HG02759 (cell line): ENCODE measurements around the gene FOXB2.
"Not testable (repeated sequence)": the region's sequence is repeated elsewhere in the genome, so short reads cannot be mapped to it uniquely, and the experiment has no call there.

Experiments
- ATAC-seq: cut with Tn5 transposase; IDR thresholded peaks from one replicate; pipeline ENCODE4 v1.9.1; 2021; ENCODE audit warnings: mild to moderate bottlenecking, moderate library complexity; ENCODE audit not compliant: unreplicated experiment

The FOXB2 gene

DNA sequence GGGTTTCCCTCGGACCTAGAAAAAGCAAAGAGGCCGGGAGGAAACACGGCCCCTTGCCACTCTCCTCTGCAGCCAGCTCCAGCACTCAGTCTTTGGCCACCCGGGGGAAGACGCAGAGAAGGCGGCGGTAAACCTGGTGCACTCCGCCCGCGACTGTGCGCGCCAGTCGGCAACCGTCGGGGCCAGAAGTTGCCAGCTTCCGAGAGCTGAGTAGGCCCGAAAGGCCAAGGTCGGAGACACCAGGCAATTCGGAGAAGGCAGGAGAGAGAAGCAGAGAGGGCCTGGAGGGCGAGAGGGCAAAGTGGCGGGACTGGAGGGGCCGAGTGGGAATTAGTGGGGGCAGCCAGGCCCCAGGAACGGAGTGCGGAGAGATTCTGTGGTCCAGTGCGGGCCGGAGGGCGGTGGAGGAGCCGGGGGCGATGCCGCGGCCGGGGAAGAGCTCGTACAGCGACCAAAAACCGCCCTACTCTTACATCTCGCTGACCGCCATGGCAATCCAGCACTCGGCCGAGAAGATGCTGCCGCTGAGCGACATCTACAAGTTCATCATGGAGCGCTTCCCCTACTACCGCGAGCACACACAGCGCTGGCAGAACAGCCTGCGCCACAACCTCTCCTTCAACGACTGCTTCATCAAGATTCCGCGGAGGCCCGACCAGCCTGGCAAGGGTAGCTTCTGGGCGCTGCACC lies at the start of gene FOXB2:
Gene FOXB2, plus strand, starts transcription at position 420 of the 690 bp plus-strand sequence. Its CDS starts 0 bp downstream, at position 420.
- ATAC-seq: no peak

DNA sequence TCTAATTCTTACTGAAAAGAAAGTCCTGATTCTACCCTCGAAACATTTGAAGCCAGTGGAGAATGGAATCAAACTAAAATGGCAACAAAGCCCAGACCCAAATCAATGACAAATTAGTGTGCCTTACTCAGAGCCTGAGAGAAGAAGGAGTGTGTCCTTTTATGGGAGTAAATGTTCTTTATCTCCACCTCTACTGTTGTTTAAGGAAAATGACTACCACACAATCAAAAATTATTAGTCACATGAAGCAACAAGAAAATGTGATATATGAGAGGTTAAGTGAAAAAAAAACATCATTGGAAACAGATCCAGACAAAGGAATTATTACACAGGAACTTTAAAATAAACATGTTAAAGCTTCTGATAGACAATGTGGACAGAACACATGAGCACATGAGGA lies 49.7 kb upstream of the FOXB2 start:
- ATAC-seq: no peak

DNA sequence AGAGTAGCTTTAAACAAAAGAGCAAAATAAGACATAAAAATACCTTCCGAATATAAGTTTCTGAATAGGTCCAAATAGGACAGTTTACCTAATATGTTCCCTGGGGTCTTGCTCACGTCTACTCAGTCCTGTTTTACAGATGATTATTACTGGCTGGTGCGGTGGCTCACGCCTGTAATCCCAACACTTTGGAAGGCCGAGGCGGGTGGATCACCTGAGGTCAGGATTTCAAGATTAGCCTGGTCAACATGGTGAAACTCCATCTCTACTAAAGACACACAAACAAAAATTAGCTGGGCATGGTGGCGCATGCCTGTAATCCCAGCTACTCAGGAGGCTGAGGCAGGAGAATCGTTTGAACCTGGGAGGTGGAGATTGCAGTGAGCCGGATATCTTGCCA lies 40.6 kb upstream of the FOXB2 start:
- not testable (repeated sequence) for ATAC-seq

DNA sequence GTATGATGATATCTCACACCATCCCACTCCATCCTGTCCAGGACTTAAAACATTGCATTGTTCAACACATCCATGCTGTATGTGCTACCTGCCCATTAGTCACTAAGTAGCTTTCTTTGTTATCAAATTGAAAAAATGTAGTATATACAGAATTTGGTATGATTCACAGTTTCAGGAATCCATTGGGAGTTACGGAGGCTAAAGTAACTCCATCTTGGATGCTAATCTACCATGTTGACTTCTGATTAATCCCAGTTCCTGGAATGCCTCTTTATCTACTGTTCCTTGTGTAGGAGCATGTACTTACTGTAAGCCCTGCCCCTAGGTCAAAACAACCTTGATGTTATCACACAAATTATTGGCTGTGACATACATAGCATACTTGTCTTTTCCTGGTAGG lies 38.9 kb upstream of the FOXB2 start:
- no peak for ATAC-seq

DNA sequence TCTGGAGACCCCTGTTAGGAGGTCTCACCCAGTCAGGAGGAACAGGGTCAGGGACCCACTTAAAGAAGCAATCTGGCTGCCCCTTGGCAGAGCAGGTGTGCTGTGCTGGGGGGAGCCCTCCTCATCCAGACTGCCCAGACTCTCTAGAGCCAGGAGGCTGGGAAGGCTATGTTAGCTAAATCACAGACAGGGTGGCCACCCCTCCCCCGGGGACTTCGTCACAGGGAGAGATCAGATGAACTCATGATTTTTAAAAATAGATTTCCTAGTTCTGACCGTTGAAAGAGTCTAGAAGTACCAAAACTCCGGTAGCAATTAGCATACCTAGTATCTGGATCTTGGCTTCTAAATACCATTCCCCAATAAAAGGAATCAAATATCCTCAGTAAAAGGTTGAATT lies 35.0 kb upstream of the FOXB2 start:
- no peak for ATAC-seq

DNA sequence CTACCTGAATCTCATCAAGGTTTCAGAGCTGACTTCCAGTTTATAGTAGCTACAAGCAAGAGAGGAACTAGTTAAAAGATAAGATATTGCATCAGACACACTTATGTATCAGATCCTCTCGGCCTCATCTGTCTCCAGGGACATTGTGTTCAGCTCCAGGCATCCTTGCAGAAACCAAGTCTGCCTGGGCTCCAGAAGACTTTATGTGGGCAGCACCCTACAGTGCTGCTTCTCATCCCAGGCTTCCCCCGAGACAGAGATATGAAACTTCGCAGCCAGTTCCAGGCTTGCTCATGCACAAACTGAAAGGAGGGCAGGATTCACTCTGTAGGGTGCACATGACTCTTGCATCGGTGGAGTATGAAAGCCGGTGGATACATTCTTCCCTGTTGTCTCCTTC lies 33.9 kb upstream of the FOXB2 start:
- ATAC-seq: no peak

DNA sequence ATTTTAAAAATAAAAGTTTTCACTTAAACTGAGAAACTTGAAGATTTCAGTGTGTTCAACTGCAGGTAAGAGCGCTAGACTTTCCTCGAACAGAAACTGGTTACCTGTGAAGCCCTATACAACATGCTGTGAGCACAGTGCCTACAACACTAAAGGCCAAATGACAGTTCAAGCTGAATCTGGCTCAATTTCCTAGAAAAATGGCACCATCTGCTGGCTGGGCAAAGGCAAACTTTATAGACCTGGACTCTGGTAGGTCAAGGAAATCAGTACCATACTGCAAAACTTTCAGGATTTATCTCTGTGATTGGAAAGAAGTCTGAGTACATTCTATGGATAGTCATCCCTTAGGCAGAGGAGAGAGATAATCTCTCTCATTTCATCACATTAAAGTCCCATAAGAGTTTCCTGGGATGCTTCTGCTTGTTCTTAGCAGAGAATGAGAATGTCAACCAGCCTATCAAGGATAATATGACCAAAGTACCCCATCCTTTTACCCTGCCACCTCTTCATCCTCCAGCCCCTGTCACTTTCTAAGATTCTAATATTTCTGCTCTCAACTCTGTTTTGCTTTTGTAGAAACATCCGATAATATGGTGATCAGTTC lies 31.8 kb upstream of the FOXB2 start:
- no peak for ATAC-seq

DNA sequence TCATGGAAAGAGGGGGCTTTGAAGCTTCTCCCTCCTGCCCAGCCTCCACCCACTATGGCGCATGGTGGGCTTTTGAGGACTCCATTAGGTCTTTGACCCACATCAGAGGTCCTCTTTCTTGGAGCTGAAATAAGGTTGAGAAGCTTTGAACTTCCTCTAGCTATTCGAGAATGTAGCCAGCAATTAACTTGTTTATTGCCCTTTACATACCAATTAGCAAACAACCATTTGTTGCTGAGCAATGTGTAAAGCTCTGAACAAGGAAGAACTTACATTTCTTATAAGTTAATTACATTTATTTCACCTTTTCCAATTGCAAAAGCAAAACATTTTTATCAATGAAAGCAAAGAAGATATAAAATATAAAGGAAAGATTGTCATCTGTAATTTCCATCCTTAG lies 30.5 kb upstream of the FOXB2 start:
- no peak for ATAC-seq

DNA sequence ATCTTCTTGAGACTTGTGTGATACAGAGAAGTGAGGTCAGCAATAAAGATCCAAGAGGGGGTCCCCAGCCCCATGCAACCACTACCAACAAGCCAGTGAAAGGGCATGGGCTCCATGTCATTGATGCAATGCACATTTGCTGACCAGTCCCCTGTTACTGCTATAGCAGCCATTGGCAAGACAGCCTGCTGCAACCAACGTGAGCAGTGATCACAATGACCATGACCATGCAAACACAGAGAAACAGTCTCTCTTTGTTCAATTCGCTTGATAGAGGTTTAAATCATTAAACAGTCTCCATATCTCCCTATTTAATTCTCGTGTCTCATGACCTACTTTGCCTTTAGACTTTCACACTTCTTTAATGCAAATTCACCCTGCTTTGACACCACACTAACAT lies 30.0 kb upstream of the FOXB2 start:
- ATAC-seq: no peak

DNA sequence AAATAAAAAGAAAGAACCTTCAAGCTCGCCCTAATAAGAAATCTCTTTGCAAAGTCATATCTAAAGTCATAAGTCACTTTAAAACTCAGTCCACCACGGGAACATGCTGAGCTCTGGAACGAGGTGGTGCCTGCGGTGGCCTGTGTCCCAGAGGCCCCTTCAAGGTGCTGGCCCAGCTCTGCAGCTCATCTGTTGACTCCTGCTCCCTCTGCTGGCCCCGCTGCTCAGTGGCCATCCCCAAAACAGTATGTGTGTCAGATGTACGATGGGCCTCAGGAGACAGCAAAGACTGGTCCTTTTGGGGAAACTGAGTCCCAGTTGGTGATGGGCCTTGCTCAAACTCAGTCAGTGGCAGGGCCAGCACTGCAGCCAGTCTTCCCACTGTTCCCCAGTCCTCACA lies 22.8 kb upstream of the FOXB2 start:
- ATAC-seq: no peak

DNA sequence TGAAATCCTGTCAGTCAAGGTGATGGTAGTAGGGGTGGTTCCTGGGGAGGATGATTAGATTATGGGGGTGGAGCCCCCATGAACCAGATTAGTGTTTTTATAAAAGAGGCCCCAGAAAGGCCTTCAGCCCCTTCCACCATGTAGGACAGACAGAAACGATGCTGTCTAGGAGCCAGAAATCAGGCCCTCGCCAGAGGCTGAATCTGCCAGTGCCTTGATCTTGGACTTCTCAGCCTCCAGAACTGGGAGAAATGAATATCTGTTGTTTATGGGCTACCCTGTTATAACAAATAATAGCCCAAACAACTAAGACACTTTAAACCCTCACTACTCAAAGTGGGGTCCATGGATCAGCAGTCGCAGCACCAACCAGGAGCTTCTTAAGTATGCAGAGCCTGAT lies 20.2 kb upstream of the FOXB2 start:
- no peak for ATAC-seq

DNA sequence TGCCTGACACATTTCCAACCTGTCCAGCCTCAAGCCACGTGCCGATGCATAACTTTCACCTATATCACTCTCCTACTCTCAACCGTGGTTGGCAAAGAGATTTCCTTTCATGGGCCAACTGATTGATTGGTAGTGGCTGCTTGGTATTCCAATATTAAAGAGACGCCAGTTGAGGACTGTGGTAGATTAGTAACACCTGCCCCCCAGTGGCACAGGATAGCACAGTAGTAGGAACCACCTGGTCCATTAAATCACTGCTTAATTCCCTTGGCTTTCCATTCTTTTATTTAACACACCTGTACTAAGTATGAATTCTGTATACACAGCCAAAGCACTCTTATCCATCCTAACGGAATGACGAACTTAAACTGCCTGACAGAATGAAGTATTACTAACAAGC lies 19.1 kb upstream of the FOXB2 start:
- ATAC-seq: no peak

DNA sequence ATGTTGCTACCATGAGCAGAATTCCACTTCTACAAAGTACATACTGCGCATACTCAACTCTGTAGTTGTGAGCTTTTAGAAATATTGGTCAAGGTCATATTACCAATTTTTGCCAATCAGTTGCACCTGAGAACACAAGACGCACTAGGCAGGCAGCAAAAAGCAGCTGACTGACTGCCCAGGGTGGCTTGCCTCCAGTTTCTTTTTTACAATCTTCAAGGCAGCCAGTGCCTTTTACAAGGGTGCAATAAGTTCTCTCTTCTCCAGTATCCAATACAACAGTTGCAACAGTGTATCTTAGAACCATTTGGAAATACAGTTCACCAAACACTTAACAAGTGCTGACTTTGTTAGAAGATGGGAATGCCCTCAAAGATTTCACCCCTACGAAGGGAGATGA lies 16.1 kb upstream of the FOXB2 start:
- ATAC-seq: no peak

DNA sequence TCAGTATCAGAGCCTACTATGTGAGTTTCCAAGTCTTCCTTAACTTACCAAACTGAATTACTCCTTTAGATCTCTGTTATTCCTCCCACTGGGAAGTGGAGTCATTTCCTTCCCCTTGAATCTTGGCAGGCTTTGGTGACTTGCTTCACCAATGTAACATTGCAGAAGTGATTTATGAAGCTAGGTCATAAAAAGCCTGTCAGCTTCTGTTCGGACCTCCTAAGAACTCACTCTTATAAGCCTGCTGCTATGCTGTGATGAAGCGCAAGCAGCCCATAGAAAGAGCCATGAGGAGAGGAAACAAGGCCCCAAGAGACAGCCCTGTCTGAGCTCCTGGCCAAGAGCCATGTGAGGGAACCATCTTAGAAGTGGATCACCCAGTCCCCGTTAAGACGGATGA lies 14.2 kb upstream of the FOXB2 start:
- ATAC-seq: no peak

DNA sequence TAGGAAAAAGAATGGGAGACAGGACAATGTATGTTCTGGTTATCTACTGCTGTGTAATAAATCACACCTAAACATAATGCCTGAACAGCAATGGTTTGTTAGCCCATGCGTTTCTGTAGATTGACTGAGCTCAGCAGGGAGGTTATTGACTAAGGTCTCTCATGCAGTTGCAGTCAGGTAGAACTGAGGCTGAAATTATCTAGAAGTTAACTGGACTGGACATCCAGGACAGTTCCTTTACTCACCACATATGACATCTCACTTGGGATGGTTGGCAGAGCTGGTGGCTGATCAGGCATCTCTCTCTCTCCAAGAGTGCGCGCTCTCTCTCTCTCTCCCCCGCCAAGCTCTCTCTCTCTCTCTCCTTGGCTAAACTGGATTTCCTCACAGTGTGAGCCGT lies 8.9 kb upstream of the FOXB2 start:
- ATAC-seq: no peak

DNA sequence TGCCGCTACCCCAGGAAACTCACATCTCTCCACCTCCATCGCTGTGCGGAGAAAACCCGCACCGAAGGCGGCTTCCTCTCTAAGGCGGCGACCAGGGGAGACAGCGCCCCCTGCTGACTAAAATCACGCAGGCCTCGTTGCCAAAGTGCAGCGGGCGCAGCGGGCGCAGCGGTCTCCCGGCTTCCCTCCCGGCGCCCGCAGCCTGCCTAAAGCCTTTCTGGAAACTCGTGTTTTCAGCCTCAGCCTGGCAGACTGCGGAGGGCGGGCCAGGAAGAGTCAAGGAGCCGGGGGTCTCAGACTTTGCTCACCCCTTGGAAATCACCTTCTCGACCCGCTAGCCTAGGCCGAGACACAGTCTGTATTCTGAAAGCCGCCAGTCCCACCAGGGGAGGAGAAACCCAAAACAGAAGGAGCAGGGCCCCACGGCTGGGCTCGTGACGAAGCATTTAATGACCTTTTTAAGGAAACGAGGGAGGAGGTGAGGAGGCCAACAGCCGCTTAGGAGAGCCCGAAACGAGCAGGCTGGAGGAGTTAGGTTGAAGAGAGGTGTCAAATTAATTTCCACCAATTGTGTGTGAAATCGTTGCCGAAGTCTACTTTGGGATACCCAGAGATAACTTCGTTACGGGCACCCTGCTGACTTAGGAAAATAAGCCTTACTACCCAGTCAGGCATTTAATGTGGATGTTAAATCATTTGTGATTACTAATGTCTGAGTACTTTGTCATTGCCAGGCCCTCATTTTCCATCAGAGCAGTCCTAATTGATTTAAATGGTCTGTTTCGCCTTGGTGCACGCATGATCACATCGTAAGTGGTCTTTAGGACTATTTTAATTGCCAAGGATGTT lies 7.3 kb upstream of the FOXB2 start:
- ATAC-seq: peak; percentile 92

DNA sequence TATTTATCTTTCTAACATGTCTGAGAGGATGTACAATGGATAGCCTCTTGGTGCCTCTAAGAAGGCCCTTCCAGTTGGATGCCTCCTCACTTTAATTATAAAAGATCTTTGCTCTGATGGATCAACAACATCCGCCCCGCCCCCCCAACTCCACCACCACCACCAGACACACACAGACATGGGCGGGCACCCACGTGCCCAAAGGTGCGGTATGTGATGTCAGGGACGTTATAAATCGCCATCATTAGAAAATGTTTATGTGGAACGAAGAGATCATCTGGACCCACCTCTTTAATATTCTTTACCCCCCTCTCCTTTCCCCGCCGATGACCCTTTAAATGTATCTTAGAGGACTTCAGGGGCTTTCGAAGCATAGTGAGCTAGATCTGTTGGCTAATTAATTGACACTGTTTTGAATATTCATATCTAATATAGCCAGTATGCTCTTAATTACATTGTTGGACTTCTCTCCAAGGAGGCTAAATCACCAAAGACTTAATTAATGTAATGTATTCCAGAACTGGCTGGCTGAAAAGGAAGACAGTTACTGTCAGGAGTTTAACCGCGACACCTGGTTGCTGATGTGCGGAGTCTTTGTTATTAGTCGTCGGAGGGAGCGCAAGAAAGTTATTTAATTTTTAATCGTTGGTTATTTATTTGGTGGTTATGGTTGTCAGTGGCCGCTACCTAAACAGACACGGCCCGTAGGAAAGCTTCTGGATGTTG lies 6.1 kb upstream of the FOXB2 start:
- no peak for ATAC-seq

DNA sequence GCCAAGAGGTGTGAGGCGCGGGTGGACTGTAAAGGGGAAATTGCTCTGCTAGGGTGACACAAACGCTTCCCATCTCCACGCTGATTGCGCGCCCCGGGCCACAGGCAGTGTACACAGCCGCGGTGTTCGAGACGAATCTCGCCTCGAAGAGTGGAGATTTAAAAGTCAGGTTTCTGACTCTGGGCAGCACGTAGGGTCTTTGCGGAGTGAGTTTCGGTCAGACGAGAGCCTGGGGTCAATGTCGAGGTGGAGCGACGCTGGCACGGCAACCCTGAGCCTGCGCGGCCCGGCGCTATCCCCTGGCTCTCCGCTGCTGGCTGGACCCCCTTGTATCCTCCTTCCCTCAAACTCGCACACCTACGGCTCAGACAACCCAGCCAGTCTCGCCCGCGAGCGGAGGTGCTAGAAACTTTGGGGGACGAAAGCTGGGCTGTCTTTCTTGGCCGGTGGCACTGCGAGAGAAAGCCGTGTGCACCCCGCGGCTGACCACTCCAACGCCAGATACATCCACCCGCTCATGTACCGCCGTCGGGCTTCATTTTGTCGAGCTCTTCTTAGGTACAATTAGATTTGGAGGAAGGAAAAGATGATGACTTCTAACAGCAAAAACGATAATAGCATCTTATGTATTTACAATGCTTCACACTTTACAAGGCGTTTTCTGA lies 5.4 kb upstream of the FOXB2 start:
- ATAC-seq: no peak

DNA sequence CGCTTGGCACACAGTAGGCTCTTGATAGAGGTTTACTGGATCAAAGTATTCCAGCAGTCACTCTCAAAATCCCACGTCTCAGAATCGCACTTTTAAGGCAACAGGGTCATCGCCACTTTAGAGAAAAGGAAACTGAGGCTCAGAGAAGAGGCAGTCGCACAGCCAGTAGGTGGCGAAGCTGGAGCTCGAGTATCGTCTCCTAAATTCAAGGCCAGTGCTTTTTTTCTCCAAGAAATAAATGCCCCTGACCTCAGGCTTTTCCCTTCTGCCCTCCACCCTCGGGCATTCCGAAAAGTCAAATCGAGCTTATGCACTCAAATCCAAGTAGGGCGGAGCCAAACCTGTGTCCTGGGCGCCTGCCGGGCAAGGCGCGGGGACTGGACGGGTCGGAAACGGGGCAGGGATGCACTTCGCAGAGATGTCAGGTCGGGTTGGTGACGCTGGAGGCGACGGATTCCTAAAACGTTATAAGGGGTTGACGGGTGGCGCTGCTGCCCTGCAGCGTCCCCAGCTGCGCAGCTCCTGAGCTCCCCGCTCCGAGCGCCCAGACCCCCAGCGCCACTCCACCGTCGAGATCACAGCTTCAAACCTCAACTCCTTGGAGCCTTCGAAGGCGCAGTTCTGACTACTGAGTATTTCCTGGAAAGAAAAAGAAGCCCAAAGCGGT lies 4.7 kb upstream of the FOXB2 start:
- no peak for ATAC-seq

DNA sequence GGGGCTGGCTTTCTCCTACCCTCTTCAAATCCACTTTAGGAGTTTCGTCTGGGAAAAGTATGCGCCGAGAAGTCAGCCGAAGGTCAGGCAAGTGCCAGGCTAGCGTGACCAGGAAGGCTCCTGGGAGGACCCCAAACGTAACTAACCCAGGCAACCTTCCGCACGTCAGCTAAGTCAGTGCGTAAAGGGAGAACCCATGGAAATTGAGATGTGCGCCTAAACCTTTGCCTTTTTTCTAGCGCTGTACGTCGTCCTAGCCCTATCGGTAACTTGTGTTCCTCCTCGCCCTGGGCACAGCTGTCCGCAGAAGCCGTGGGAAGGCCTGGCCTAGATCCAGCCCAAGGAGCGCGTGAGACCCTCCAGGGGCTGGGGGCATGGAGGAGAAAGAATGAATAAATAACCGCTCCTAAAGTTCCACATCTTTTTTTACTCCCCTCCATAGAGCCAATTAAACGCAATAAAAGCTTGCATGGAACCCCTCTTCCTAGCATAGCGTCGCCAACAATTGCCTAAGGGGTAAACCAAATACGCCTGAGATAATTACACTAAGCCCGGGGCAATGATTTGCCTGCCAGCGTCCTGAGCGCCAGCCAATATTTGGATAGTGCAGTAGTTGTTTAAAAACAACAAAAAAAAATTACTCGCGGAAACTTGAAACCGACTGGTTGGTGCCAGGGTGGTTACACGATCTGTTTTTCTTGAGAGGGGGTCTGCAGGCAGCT lies 4.0 kb upstream of the FOXB2 start:
- ATAC-seq: no peak
